Parathyroid adenoma (tissue), 2 donors: Measurements from ENCODE around the gene SLC7A6.

Experiments
- H2AFZ ChIP-seq: fragments of 300-600 bp; sonication (generic); one replicate; pipeline ENCODE4 v1.7.0; 2017; ENCODE audit warnings: antibody characterized with exemption, mild to moderate bottlenecking
- H3K27ac ChIP-seq: fragments of 300-600 bp; sonication (generic); one replicate; pipeline ENCODE4 v1.7.0; 2017
- H3K27me3 ChIP-seq: fragments of 300-600 bp; sonication (generic); one replicate; pipeline ENCODE4 v1.7.0; 2017; ENCODE audit warnings: low read length; ENCODE audit not compliant: control insufficient read depth, insufficient read depth
- H3K36me3 ChIP-seq: fragments of 300-600 bp; sonication (generic); one replicate; pipeline ENCODE4 v1.7.0; 2017; ENCODE audit warnings: low read length; ENCODE audit not compliant: control insufficient read depth, insufficient read depth
- H3K4me1 ChIP-seq: fragments of 300-600 bp; sonication (generic); one replicate; pipeline ENCODE4 v1.7.0; 2017; ENCODE audit warnings: control low read depth
- H3K4me2 ChIP-seq: fragments of 300-600 bp; sonication (generic); one replicate; pipeline ENCODE4 v1.7.0; 2017; ENCODE audit warnings: low read length
- H3K4me3 ChIP-seq: fragments of 300-600 bp; sonication (generic); one replicate; pipeline ENCODE4 v1.7.0; 2017; ENCODE audit warnings: low read depth, low read length
- H3K79me2 ChIP-seq: fragments of 300-600 bp; sonication (generic); one replicate; pipeline ENCODE4 v1.7.0; 2017; ENCODE audit warnings: control low read depth
- H3K9ac ChIP-seq: fragments of 300-600 bp; sonication (generic); one replicate; pipeline ENCODE4 v1.7.0; 2017; ENCODE audit warnings: mild to moderate bottlenecking
- H3K9me3 ChIP-seq: fragments of 300-600 bp; sonication (generic); one replicate; pipeline ENCODE4 v1.7.0; 2017; ENCODE audit warnings: low read length; ENCODE audit not compliant: control insufficient read depth
- CTCF ChIP-seq: fragments of 300-600 bp; sonication (generic); IDR thresholded peaks from one replicate; pipeline ENCODE4 v1.7.0; 2017; ENCODE audit warnings: antibody characterized with exemption, mild to moderate bottlenecking
- donor health status: primary hyperparathyroidism.

Gene SLC7A6

GRCh38 chr16:68339214-68339613 is 74.9 kb downstream of the SLC7A6 start:
- TF ChIP-seq CTCF, result no peak
- Histone ChIP-seq H2AFZ (no peak overlapping the region), H3K36me3 (no peaks in the 10 kb centered on the region), H3K4me1 (no peaks in the 10 kb centered on the region), H3K9me3 (no peaks in the 10 kb centered on the region), H3K27ac (no peak overlapping the region), H3K27me3 (no peaks in the 10 kb centered on the region), H3K9ac (no peak overlapping the region), H3K79me2 (peaks cover 4% of the 10 kb centered on the region), H3K4me3 (no peak overlapping the region), H3K4me2 (no peak overlapping the region)

- Histone ChIP-seq H3K4me1 (no peaks in the 10 kb centered on the region), H3K9me3 (no peaks in the 10 kb centered on the region), H3K27ac (no peak overlapping the region), H3K27me3 (no peaks in the 10 kb centered on the region), H3K9ac (no peak overlapping the region), H3K4me3 (no peak overlapping the region), H3K4me2 (no peak overlapping the region), H2AFZ (no peak overlapping the region), H3K36me3 (no peaks in the 10 kb centered on the region), H3K79me2 (peaks cover 2% of the 10 kb centered on the region)
- no peak for TF ChIP-seq CTCF
Measured at GRCh38 chr16:68342620-68343019, 78.3 kb downstream of the SLC7A6 start.

- Histone ChIP-seq H3K4me3 (no peak overlapping the region), H3K9me3 (no peaks in the 10 kb centered on the region), H3K79me2 (no peaks in the 10 kb centered on the region), H3K4me2 (no peak overlapping the region), H3K4me1 (no peaks in the 10 kb centered on the region), H3K9ac (no peak overlapping the region), H3K27me3 (no peaks in the 10 kb centered on the region), H3K27ac (no peak overlapping the region), H3K36me3 (no peaks in the 10 kb centered on the region), H2AFZ (no peak overlapping the region)
- no peak for TF ChIP-seq CTCF
Measured at GRCh38 chr16:68343137-68343536, 78.8 kb downstream of the SLC7A6 start.

GRCh38 chr16:68344252-68344651 is 79.9 kb downstream of the SLC7A6 start:
- Histone ChIP-seq H3K9ac (no peak overlapping the region), H2AFZ (no peak overlapping the region), H3K36me3 (no peaks in the 10 kb centered on the region), H3K4me2 (no peak overlapping the region), H3K79me2 (no peaks in the 10 kb centered on the region), H3K9me3 (no peaks in the 10 kb centered on the region), H3K4me1 (no peaks in the 10 kb centered on the region), H3K27me3 (no peaks in the 10 kb centered on the region), H3K4me3 (no peak overlapping the region), H3K27ac (no peak overlapping the region)
- TF ChIP-seq CTCF, result no peak

- no peak overlapping the region for H3K9ac ChIP-seq
- H3K27me3 ChIP-seq, result no peaks in the 10 kb centered on the region
- H3K27ac ChIP-seq, result no peak overlapping the region
- H3K4me3 ChIP-seq, result no peak overlapping the region
- peaks cover 2% of the 10 kb centered on the region for H3K79me2 ChIP-seq
- no peaks in the 10 kb centered on the region for H3K4me1 ChIP-seq
- H2AFZ ChIP-seq, result no peak overlapping the region
- TF ChIP-seq CTCF, result no peak
- no peak overlapping the region for H3K4me2 ChIP-seq
- H3K9me3 ChIP-seq, result no peaks in the 10 kb centered on the region
- H3K36me3 ChIP-seq, result no peaks in the 10 kb centered on the region
Measured at GRCh38 chr16:68345351-68345810, 81.1 kb downstream of the SLC7A6 start.
